ENCODE measurements around the gene PDE8B.

- TF ChIP-seq CTCF (IDR thresholded peaks at IDR 0.05) (no peak), POLR2A (IDR thresholded peaks at IDR 0.05) (no peak), EP300 (IDR thresholded peaks at IDR 0.05) (no peak)
Measured at GRCh38 chr5:77443670-77444069, 233.2 kb downstream of the PDE8B start.

All from ovary (tissue), 3 donors.